RKO (cell line): Measurements from ENCODE around the gene NAA38.

Experiments
- DNase-seq: peaks from one replicate; pipeline ENCODE4 v3.0.0-alpha.2; 2016; ENCODE audit warnings: low spot score

The NAA38 gene

GRCh38 chr17:7852262-7852670, 5.1 kb downstream of the NAA38 start:
- no peak for DNase-seq

- peak; percentile 68 for DNase-seq
These were observed 5.7 kb downstream of the NAA38 start for GRCh38 chr17:7851438-7852261.

- no peak for DNase-seq
These were observed 6.5 kb downstream of the NAA38 start for GRCh38 chr17:7850701-7851437.

GRCh38 chr17:7849751-7850504, 7.4 kb downstream of the NAA38 start:
- no peak for DNase-seq

- DNase-seq = no peak
These were observed 8.1 kb downstream of the NAA38 start for GRCh38 chr17:7849130-7849750.

GRCh38 chr17:7848739-7849129, 8.6 kb downstream of the NAA38 start:
- DNase-seq = no peak

- DNase-seq = no peak
These were observed 9.2 kb downstream of the NAA38 start for GRCh38 chr17:7848131-7848579.

GRCh38 chr17:7846765-7847661, 10.3 kb downstream of the NAA38 start:
- DNase-seq = no peak

- DNase-seq = no peak
These were observed 11.2 kb downstream of the NAA38 start for GRCh38 chr17:7846063-7846735.

GRCh38 chr17:7845359-7846062, 11.8 kb downstream of the NAA38 start:
- DNase-seq = no peak

GRCh38 chr17:7844292-7845154, 12.8 kb downstream of the NAA38 start:
- DNase-seq = peak; percentile 96

GRCh38 chr17:7843536-7844291, 13.6 kb downstream of the NAA38 start:
- peak; percentile 93 for DNase-seq

- no peak for DNase-seq
These were observed 14.2 kb downstream of the NAA38 start for GRCh38 chr17:7843257-7843535.

- peak; percentile 95 for DNase-seq
These were observed 14.7 kb downstream of the NAA38 start for GRCh38 chr17:7842380-7843256.

- peak; percentile 88 for DNase-seq
These were observed 15.4 kb downstream of the NAA38 start for GRCh38 chr17:7841915-7842379.

- DNase-seq = peak; percentile 93
These were observed 15.9 kb downstream of the NAA38 start for GRCh38 chr17:7841396-7841914.

GRCh38 chr17:7840875-7841274, 16.5 kb downstream of the NAA38 start:
- DNase-seq = no peak
